GM12874 (cell line): ENCODE data around the gene ZC3H14.

ENCODE experiments used
- TF ChIP-seq, protein P1 (sequence below): IDR thresholded peaks from 2 replicates; pipeline ENCODE4 v1.5.1; 2011; ENCODE audit warnings: low read depth, mild to moderate bottlenecking, control low read depth, low read length, moderate library complexity; ENCODE audit not compliant: insufficient read depth

The ZC3H14 gene

DNA sequence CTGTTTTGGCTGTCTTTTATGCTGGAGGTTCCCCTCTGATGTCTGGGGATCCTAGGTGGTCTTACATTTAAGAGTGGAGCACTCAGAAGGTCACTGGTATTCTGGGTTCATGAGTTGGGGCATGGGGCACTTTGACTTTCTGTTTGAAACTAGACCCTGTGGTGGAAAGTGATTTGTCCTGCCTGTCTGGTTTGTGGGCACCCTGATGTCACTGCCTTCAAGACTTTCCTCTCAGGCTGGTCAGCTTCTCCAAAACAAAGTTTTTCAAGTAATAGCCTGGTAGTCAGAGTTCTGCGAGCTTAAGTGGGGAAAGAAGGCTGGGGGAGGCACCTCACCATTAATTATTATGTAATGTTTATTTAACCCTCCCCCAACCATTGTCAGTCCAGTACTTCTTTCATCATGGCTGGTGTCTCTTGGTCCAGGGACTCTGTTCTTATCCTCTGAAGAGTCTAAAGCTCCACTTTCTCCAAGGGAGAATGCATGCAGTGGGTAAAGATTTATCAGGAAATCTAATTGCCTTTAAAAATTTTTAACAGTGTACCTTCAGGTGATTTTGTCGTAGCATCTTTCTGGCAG is 35.3 kb downstream of the ZC3H14 start:
- TF ChIP-seq, protein P1, sequence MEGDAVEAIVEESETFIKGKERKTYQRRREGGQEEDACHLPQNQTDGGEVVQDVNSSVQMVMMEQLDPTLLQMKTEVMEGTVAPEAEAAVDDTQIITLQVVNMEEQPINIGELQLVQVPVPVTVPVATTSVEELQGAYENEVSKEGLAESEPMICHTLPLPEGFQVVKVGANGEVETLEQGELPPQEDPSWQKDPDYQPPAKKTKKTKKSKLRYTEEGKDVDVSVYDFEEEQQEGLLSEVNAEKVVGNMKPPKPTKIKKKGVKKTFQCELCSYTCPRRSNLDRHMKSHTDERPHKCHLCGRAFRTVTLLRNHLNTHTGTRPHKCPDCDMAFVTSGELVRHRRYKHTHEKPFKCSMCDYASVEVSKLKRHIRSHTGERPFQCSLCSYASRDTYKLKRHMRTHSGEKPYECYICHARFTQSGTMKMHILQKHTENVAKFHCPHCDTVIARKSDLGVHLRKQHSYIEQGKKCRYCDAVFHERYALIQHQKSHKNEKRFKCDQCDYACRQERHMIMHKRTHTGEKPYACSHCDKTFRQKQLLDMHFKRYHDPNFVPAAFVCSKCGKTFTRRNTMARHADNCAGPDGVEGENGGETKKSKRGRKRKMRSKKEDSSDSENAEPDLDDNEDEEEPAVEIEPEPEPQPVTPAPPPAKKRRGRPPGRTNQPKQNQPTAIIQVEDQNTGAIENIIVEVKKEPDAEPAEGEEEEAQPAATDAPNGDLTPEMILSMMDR, result no peak

DNA sequence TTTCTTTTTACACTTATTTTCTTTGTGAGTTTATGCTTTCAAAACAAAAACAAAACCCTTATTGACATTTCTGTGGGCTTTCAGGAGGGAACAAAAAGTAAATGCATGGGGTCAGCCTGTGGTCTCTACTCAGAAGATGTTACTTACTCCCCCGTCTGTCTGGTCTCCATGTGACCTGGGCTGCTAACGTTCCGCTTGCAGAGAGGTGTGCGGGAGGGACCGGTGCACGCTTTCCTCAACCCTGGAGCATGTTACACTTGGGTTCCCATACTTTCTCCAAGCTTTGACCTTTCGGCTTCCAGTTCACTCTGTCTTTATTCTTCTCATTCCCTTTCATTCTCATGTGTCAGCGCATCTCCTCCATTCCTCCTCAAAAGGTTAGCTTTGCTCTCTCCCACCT is 36.5 kb downstream of the ZC3H14 start:
- TF ChIP-seq, protein P1, result no peak

DNA sequence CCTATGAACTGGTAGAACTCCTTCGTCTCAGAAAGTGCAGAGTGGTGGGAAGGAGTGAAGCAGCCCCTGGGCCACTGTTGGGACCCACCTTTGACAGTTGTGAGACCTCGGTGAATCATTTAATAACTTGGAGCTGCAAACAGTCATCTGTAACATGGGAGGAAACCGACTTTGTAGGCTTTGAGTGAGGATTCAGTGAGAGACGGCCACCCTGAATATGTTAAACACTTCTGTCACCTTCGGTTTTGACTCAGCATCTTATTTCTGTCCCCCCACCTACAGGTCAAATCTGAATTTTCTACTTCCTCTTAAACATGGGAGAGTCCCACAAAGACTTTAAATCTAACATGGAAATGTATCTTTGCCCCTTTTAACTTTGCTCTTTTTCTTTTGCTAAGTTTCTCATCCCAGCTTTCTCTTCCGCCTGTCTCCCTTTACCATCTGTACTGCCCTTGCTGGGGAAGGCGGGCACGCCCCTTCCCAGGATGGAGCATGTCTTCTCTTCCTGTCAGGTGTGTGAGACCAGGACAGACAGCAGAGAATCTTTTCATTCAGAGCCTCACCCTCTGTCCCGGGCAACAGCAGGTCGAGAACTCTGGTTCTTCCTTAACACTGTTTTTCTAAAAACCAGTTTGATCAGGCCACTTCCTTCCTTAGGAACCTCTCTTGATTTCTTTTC is 37.1 kb downstream of the ZC3H14 start:
- TF ChIP-seq, protein P1, result no peak

DNA sequence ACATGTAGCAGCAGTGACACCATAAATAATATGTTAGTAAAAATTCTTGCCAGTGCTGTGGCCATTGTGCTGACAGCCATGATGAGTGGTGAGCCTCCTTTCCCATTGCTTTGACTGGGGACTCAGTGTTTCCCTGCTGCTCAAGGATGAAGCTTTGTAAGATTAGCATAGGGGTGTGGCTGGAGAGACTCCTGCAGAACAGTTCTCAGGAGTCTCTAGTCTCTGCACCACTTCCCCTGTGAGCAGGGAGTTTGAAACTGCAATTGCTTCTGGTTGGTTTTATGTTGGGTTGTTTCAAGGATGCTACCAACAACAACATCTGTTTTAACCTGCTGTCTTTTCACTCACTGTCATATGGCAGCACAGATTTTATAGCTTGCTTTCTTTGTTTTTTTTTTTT is 41.4 kb downstream of the ZC3H14 start:
- TF ChIP-seq, protein P1, result no peak

DNA sequence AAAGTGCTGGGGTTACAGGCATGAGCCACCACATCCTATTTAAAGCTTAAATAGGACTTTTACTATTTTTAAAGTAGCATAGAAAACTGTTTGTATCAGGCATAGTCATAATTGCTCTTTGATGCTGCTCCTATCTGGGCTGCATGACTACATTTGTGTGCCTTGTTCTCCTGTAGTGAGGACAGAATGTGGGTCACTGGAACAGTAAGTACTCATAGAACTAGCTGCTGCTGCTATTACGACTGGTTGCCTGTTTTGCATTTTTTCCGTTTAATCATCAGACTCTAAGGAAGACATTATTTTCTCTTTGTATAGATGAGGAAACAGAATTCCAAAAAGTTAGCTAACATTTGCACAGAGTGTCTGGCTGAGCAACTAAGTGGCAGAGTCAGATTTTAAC is 42.8 kb downstream of the ZC3H14 start:
- TF ChIP-seq, protein P1, result no peak

DNA sequence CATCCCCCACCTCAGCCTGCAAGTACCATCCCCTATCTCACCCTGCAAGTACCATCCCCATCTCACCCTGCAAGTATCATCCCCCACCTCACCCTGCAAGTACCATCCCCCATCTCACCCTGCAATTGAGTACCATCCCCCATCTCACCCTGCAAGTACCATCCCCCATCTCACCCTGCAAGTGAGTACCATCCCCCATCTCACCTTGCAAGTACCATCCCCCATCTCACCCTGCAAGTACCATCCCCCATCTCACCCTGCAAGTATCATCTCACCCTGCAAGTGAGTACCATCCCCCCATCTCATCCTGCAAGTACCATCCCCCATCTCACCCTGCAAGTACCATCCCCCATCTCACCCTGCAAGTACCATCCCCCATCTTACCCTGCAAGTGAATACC is 45.0 kb downstream of the ZC3H14 start:
- TF ChIP-seq, protein P1, result no peak

DNA sequence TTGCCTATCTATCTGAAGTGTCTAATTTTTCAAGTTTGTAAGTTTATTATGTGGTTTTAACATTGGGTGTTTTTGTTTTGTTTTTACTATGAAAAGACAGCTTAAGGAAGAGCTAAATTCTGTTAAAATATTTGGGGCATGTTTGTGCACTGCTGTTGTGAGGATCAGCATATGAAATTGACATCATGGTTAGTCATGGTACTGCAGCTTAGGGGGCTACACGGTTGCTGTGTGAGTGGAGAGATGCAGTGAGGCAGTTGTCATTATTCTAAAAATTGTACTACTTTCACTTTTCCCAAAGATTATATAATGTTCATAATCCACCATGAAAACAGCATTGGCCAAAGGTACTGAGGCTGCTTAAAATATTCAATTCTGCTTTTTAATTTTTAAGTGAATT is 49.0 kb downstream of the ZC3H14 start:
- TF ChIP-seq, protein P1, result no peak
